Measurements from ENCODE around the gene ABHD16A. TPM values are rescaled to one million over a fixed set of nuclear protein-coding genes. Genes with fewer than 3 reads are reported as not detected.

The ABHD16A gene
- total and polyA plus RNA-seq, 2 of the 13 experiments (the other 11 are each of a cell fraction or from before 2014, with no cell fraction given), result 43.5 to 45.4 TPM

DNA sequence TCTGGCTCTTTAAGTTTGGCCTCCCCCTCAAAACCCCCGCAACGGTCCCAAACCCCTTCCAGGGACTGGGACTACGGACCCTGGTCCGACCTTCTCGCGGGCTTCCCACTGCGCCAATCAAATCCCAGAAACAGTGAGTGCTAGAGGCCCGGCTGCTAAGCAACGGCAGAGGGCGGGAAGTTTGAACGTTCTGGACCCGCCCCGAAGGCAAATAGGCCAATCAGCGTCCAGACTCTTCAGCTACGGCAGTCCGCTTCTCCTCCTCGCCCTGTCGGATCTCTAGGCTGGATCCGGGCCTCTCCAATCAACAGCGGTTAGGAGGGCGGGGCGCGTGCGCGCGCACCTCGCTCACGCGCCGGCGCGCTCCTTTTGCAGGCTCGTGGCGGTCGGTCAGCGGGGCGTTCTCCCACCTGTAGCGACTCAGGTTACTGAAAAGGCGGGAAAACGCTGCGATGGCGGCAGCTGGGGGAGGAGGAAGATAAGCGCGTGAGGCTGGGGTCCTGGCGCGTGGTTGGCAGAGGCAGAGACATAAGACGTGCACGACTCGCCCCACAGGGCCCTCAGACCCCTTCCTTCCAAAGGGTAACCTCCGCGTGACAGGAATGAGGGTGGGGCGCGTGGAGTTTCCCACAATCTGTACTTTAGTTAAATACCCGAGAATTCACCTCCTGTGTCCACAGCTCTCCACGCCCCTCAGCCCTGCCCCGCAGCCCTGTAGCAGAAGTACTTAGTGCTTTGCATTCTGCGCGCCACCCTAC is 36.7 kb upstream of the ABHD16A start, which contains the start of gene MSH5 (continued):
- TF ChIP-seq ZMYM2 (CRISPR knock-in tag; IDR thresholded peaks at IDR 0.05) (peak; percentile 90), RORA (CRISPR knock-in tag; IDR thresholded peaks at IDR 0.05) (no peak), MIXL1 (CRISPR knock-in tag; IDR thresholded peaks at IDR 0.05) (no peak; the same call in none of the 2 replicates), PPARG (CRISPR knock-in tag; conservative IDR thresholded peaks at IDR 0.05) (peak; percentile 29; the same call in 1 of the 2 replicates), MTERF4 (CRISPR knock-in tag; IDR thresholded peaks at IDR 0.05) (peak; percentile 87), ZNF572 (CRISPR knock-in tag; IDR thresholded peaks at IDR 0.05) (no peak), MED13 (CRISPR knock-in tag; IDR thresholded peaks at IDR 0.05) (peak; percentile 92), ZNF367 (CRISPR knock-in tag; IDR thresholded peaks at IDR 0.05; ENCODE audit: borderline replicate concordance) (0 out of 2 replicates have a peak, but pooled peaks have one; percentile 33), MEF2D (CRISPR knock-in tag; IDR thresholded peaks at IDR 0.05) (peak; percentile 85), TGIF2 (CRISPR knock-in tag; IDR thresholded peaks at IDR 0.05) (peak; percentile 95), ONECUT2 (CRISPR knock-in tag; IDR thresholded peaks at IDR 0.05) (peak; percentile 57), TBX3 (IDR thresholded peaks at IDR 0.05; ENCODE audit: borderline replicate concordance) (no peak), SP140L (CRISPR knock-in tag; IDR thresholded peaks at IDR 0.05; ENCODE audit: borderline replicate concordance) (no peak), HHEX (CRISPR knock-in tag; IDR thresholded peaks at IDR 0.05) (no peak; the same call in 1 of the 2 replicates), HMGXB3 (CRISPR knock-in tag; IDR thresholded peaks at IDR 0.05; ENCODE audit: borderline replicate concordance) (peak; percentile 98), HIC2 (CRISPR knock-in tag; IDR thresholded peaks at IDR 0.05; ENCODE audit: low read depth) (peak; percentile 58), ZNF678 (CRISPR knock-in tag; IDR thresholded peaks at IDR 0.05) (peak; percentile 98), RNF2 (conservative IDR thresholded peaks at IDR 0.05; ENCODE audit: low read depth) (peak; percentile 98), ZNF674 (CRISPR knock-in tag; IDR thresholded peaks at IDR 0.05; ENCODE audit: low read depth) (no peak), GPN1 (CRISPR knock-in tag; IDR thresholded peaks at IDR 0.05; ENCODE audit: borderline replicate concordance) (peak; percentile 73; the same call in 1 of the 2 replicates), SRY (CRISPR knock-in tag; IDR thresholded peaks at IDR 0.05) (peak; percentile 96)
- TF ChIP-seq, protein P1, sequence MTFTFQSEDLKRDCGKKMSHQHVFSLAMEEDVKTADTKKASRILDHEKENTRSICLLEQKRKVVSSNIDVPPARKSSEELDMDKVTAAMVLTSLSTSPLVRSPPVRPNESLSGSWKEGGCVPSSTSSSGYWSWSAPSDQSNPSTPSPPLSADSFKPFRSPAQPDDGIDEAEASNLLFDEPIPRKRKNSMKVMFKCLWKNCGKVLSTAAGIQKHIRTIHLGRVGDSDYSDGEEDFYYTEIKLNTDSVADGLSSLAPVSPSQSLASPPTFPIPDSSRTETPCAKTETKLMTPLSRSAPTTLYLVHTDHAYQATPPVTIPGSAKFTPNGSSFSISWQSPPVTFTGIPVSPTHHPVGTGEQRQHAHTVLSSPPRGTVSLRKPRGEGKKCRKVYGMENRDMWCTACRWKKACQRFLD (CRISPR knock-in tag; IDR thresholded peaks at IDR 0.05; ENCODE audit: borderline replicate concordance), result peak; percentile 97
